GM06990 (cell line): ENCODE measurements around the gene SHROOM2.

Experiments used
- DNase-seq: peaks from one replicate; pipeline ENCODE4 v3.0.0-alpha.2; 2011; ENCODE audit not compliant: insufficient read length; ENCODE audit errors: extremely low read depth
- H3K27me3 ChIP-seq: replicated peaks from 2 replicates; pipeline ENCODE4 v1.6.0; 2011; ENCODE audit warnings: low read length; ENCODE audit not compliant: control insufficient read depth, insufficient read depth
- H3K36me3 ChIP-seq: 2 replicates; pipeline ENCODE4 v1.5.1; 2011; ENCODE audit warnings: low read length; ENCODE audit not compliant: control insufficient read depth, insufficient read depth
- H3K4me3 ChIP-seq: replicated peaks from 2 replicates; pipeline ENCODE4 v1.5.1; 2011; ENCODE audit warnings: low read depth, mild to moderate bottlenecking, control low read depth, low read length
- TF ChIP-seq, protein P1 (sequence below): IDR thresholded peaks from 2 replicates; pipeline ENCODE4 v1.5.1; 2011; ENCODE audit warnings: low read length, control low read depth, mild to moderate bottlenecking, inconsistent platforms; ENCODE audit not compliant: insufficient read depth, poor library complexity, severe bottlenecking

Gene SHROOM2

DNA sequence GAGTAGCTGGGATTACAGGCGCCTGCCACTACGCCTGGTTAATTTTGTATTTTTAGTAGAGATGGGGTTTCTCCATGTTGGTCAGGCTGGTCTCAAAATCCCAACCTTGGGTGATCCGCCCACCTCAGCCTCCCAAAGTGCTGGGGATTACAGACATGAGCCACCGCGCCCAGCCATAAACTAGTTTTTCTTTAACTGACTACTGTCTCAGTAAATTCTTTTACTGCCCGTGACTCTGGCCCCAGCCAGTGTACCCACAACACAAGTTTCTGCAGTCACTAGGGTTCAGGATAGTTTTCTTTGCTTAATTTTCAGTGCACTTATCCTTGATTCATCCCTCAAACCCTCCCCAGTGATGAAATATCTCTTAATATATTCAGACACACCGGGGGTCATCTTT is 8.3 kb downstream of the SHROOM2 start:
- TF ChIP-seq, protein P1, sequence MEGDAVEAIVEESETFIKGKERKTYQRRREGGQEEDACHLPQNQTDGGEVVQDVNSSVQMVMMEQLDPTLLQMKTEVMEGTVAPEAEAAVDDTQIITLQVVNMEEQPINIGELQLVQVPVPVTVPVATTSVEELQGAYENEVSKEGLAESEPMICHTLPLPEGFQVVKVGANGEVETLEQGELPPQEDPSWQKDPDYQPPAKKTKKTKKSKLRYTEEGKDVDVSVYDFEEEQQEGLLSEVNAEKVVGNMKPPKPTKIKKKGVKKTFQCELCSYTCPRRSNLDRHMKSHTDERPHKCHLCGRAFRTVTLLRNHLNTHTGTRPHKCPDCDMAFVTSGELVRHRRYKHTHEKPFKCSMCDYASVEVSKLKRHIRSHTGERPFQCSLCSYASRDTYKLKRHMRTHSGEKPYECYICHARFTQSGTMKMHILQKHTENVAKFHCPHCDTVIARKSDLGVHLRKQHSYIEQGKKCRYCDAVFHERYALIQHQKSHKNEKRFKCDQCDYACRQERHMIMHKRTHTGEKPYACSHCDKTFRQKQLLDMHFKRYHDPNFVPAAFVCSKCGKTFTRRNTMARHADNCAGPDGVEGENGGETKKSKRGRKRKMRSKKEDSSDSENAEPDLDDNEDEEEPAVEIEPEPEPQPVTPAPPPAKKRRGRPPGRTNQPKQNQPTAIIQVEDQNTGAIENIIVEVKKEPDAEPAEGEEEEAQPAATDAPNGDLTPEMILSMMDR, result no peak
- DNase-seq, result no peak

DNA sequence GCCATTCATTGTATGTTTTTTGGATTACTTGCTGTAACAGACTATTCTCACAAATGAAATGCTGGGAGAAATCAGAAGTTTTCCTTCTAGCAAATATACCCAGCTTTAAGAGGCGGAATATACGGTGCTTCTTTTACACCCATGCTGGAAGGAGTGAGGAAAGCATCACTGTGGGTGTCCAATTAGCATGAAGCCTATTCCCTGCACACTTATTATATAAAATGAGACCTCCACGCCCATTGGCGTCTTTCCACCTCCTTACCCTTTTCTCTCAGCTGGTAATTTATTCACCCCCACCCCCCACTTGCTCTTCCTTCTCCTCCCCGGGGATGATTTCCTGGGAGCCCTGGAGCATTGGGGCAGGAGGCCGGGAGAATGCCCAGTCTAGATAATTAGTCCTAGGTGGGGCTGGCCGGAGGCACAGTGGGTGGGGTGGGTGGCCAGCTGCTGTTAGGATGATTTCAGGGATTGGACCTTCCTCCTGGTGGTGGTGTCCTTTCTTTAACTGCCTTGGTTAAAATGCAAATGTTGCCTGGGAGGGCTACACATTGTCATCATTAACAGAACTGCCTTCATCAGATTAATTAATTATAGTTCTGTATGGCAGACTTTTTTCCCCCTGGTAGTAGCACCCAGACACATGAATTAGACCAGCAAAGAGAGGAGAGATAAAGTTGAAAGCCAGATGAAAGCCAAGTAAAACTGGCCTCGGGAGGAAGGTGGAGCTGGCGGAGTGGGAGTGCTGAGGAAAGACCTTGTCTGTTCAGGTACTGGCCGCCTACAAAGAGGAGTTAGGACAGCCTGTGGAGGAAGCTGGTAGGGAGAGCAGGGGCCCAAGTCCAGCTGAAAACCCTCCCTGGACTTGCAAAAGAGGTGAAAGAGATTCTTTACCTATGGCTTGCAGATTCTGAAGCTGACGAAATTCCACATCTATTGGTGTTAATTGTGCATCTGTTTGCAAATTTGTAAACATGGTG is 11.4 kb downstream of the SHROOM2 start:
- TF ChIP-seq, protein P1, result no peak
- H3K27me3 ChIP-seq, result no peaks in the 10 kb centered on the region
- DNase-seq, result no peak
- H3K36me3 ChIP-seq, result no peaks in the 10 kb centered on the region
- no peak overlapping the region for H3K4me3 ChIP-seq

More for the DNA sequence above, 8.3 kb downstream of the SHROOM2 start:
- Histone ChIP-seq H3K36me3 (no peaks in the 10 kb centered on the region), H3K27me3 (no peaks in the 10 kb centered on the region), H3K4me3 (no peak overlapping the region)

DNA sequence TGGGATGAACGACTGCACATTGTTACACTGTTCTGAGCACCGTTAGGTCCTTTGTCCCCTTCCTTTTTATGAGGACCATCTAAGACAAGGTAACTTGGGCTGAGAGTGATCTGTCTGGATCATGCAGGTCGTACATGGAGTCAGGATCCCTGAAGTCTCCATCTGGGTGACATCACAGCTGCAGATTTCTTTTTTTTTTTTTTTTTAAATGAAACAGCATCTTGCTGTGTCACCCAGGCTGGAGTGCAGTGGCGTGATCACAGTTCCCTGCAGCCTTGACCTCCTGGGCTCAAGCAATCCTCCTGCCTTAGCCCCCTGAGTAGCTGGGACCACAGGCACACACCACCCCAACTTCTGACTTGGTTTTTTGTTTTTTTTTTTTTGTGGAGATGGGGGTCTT is 16.5 kb downstream of the SHROOM2 start:
- H3K27me3 ChIP-seq, result no peaks in the 10 kb centered on the region
- no peaks in the 10 kb centered on the region for H3K36me3 ChIP-seq
- H3K4me3 ChIP-seq, result no peak overlapping the region
- TF ChIP-seq, protein P1, result no peak
- no peak for DNase-seq

DNA sequence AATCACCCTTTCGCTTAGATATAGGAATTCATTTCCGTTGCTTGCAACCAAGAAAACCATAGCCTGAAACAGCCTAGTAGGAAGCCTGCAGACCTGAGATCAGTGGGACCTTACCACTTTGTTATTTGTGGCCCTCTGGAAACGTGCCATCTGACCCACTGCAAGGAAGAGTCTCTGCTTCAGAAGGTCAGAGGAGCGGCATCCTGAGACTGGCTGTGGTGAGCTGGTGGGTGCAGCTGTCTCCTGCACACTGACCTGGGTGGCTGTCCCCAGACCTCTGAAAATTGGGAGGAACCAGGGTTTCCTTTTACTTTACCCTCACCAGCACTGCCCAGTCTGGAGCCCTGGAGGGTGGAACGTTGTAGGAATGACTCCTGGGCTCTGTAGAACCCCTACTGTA is 18.2 kb downstream of the SHROOM2 start:
- DNase-seq, result no peak
- no peaks in the 10 kb centered on the region for H3K36me3 ChIP-seq
- no peaks in the 10 kb centered on the region for H3K27me3 ChIP-seq
- H3K4me3 ChIP-seq, result no peak overlapping the region
- TF ChIP-seq, protein P1, result no peak

DNA sequence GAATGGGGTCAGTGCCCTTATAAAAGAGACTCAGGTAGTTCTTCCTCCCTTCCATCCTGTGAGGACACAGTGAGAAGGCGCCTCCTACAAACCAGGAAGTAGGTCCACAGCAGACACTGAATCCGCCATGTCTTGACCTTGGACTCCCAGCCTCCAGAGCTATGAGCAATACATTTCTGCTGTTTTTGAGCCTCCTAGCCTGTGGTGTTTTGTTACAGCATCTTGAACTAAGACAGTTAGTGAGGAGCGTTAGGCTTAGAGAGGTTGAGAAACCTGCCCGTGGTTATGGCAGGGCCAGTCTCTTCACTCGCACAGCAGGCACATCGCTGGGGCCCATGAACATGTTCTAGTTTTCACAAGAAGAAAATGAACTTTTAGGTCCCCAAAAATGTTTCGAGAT is 19.7 kb downstream of the SHROOM2 start:
- Histone ChIP-seq H3K36me3 (no peaks in the 10 kb centered on the region), H3K27me3 (no peaks in the 10 kb centered on the region), H3K4me3 (no peak overlapping the region)
- TF ChIP-seq, protein P1, result no peak
- DNase-seq, result no peak
